NCI-H446 treated with DMSO at 0.1 percent for 48 hours (cell line): ENCODE data around the gene SEPTIN1.
A peak's percentile ranks its signal among the peaks of the same experiment; 100 is the strongest.
"Not testable (repeated sequence)": the region's sequence is repeated elsewhere in the genome, so short reads cannot be mapped to it uniquely, and the experiment has no call there.

Experiments used
- DNase-seq: peaks from one replicate; lab custom pipeline; 2025; lab: John Stamatoyannopoulos, UW

The SEPTIN1 gene

GRCh38 chr16:30357715-30358576 lies 24.4 kb downstream of the SEPTIN1 start:
- no peak for DNase-seq

- no peak for DNase-seq
Observed at GRCh38 chr16:30357085-30357714, 25.2 kb downstream of the SEPTIN1 start.

GRCh38 chr16:30356401-30357084 lies 25.8 kb downstream of the SEPTIN1 start:
- no peak for DNase-seq

GRCh38 chr16:30355954-30356308 lies 26.4 kb downstream of the SEPTIN1 start:
- DNase-seq: no peak

GRCh38 chr16:30355144-30355953 lies 27.0 kb downstream of the SEPTIN1 start, which contains the start of gene CD2BP2:
CD2BP2 (minus strand) TSS chr16:30355308; CDS start chr16:30354681, 627 bp downstream.
- peak; percentile 97 for DNase-seq

GRCh38 chr16:30354423-30355143 lies 27.8 kb downstream of the SEPTIN1 start:
- DNase-seq: no peak

- DNase-seq: no peak
Observed at GRCh38 chr16:30353438-30354129, 28.8 kb downstream of the SEPTIN1 start.

- no peak for DNase-seq
Observed at GRCh38 chr16:30352488-30353401, 29.6 kb downstream of the SEPTIN1 start.

GRCh38 chr16:30351586-30352419 lies 30.6 kb downstream of the SEPTIN1 start:
- DNase-seq: peak; percentile 81

GRCh38 chr16:30351001-30351441 lies 31.3 kb downstream of the SEPTIN1 start:
- DNase-seq: no peak

- DNase-seq: no peak
Observed at GRCh38 chr16:30350134-30350871, 32.1 kb downstream of the SEPTIN1 start.

- DNase-seq: no peak
Observed at GRCh38 chr16:30349675-30350074, 32.7 kb downstream of the SEPTIN1 start.

- no peak for DNase-seq
Observed at GRCh38 chr16:30348929-30349328, 33.4 kb downstream of the SEPTIN1 start.

- DNase-seq: no peak
Observed at GRCh38 chr16:30348113-30348512, 34.2 kb downstream of the SEPTIN1 start.

GRCh38 chr16:30346286-30346685 lies 36.1 kb downstream of the SEPTIN1 start:
- no peak for DNase-seq

- not testable (repeated sequence) for DNase-seq
Observed at GRCh38 chr16:30343491-30343820, 38.9 kb downstream of the SEPTIN1 start.

- no peak for DNase-seq
Observed at GRCh38 chr16:30342751-30343490, 39.4 kb downstream of the SEPTIN1 start.
